GM12878 (cell line): ENCODE data around the gene PRSS50. TPM values are rescaled to one million over a fixed set of nuclear protein-coding genes. Genes with fewer than 3 reads are reported as not detected.
A peak's percentile ranks its signal among the peaks of the same experiment; 100 is the strongest.

Experiments used
- ASH2L ChIP-seq: fragments of 300-600, 200-600 bp; sonication (generic); IDR thresholded peaks from 2 replicates; pipeline ENCODE4 v1.6.1; 2017; ENCODE audit warnings: low read depth, mild to moderate bottlenecking, borderline replicate concordance
- BCL11A ChIP-seq: IDR thresholded peaks from 2 replicates; pipeline ENCODE4 v1.6.1; 2011; ENCODE audit warnings: low read depth, low read length
- EED ChIP-seq: sonication (generic); IDR thresholded peaks from 2 replicates; pipeline ENCODE4 v1.6.1; 2016; ENCODE audit warnings: antibody characterized with exemption, low read depth
- GABPA ChIP-seq: IDR thresholded peaks from 2 replicates; pipeline ENCODE4 v1.6.1; 2014; ENCODE audit warnings: antibody characterized with exemption, low read depth, mild to moderate bottlenecking, inconsistent platforms
- IKZF1 ChIP-seq: fragments of 450-650 bp; conservative IDR thresholded peaks from 2 replicates; pipeline ENCODE4 v1.6.1; 2017; ENCODE audit warnings: antibody characterized with exemption, mild to moderate bottlenecking
- JUNB ChIP-seq: IDR thresholded peaks from 2 replicates; pipeline ENCODE4 v1.6.1; 2016; ENCODE audit warnings: antibody characterized with exemption, mild to moderate bottlenecking
- PAX8 ChIP-seq: fragments of 450-650 bp; IDR thresholded peaks from 2 replicates; pipeline ENCODE4 v1.6.1; 2017; ENCODE audit warnings: mild to moderate bottlenecking, moderate library complexity
- RAD51 ChIP-seq: fragments of 450-650 bp; IDR thresholded peaks from 2 replicates; pipeline ENCODE4 v1.6.1; 2016; ENCODE audit warnings: moderate library complexity, mild to moderate bottlenecking, inconsistent platforms
- RB1 ChIP-seq: fragments of 450-650 bp; formaldehyde crosslinking; IDR thresholded peaks from 2 replicates; pipeline ENCODE4 v1.6.1; 2017; ENCODE audit warnings: mild to moderate bottlenecking, borderline replicate concordance
- SMC3 ChIP-seq: IDR thresholded peaks from 2 replicates; pipeline ENCODE4 v1.6.1; 2011; ENCODE audit warnings: low read length, improper control_type of control experiment, borderline replicate concordance
- STAT1 ChIP-seq: fragments of 450-650 bp; conservative IDR thresholded peaks from 2 replicates; pipeline ENCODE4 v1.6.1; 2014; ENCODE audit warnings: antibody characterized with exemption, mild to moderate bottlenecking
- SUPT20H ChIP-seq: IDR thresholded peaks from 2 replicates; pipeline ENCODE4 v1.6.1; 2011; ENCODE audit warnings: low read depth, mild to moderate bottlenecking, low read length, moderate library complexity, borderline replicate concordance; ENCODE audit not compliant: control insufficient read depth
- YY1 ChIP-seq: IDR thresholded peaks from 2 replicates; pipeline ENCODE4 v1.6.1; 2011; ENCODE audit warnings: low read depth, mild to moderate bottlenecking, low read length
- polyA plus RNA-seq, 11 experiments: library from polyadenylated mRNA; depleted of rRNA in 4 of 11; unstranded in 6 of 11; stranded (reverse) in 5 of 11; fragments of >200 nt; fragmentation: Nextera tagmentation in 4 of 11; fragmentation: Illumina TruSeq in 1 of 11; extraction: Ambion mirVana in 4 of 11; extraction: Trizol in 1 of 11; gene quantifications; 1 replicate in 1 of 11; 2 replicates in 10 of 11; pipeline versions ENCODE4 v1.2.1 to v1.2.3, GENCODE V29; 2011 to 2016; ENCODE audit warnings: inconsistent platforms in 2 of 11, missing spikeins in 2 of 11, low read depth in 1 of 11
- total RNA-seq, 4 experiments: library from RNA; depleted of rRNA in 3 of 4; stranded (reverse); fragments of >200 nt in 3 of 4; fragmentation: Illumina TruSeq in 1 of 4; extraction: Trizol in 1 of 4; gene quantifications; 2 replicates each; pipeline versions ENCODE4 v1.2.1 to v1.2.3, GENCODE V29; 2013 to 2021
- TF ChIP-seq, protein P1 (sequence below): IDR thresholded peaks from 2 replicates; pipeline ENCODE4 v1.6.1; 2012; ENCODE audit warnings: mild to moderate bottlenecking, low read depth, low read length
- TF ChIP-seq, protein P2 (sequence below), 3 experiments: IDR thresholded peaks in 2 of 3; conservative IDR thresholded peaks in 1 of 3; 2 replicates each; pipeline ENCODE4 v1.5.1; 2011; ENCODE audit warnings: low read depth in 3 of 3, low read length in 3 of 3, mild to moderate bottlenecking in 3 of 3, control low read depth in 2 of 3, moderate library complexity in 2 of 3, inconsistent platforms in 1 of 3, mixed read lengths in 1 of 3; ENCODE audit not compliant: control insufficient read depth in 2 of 3, insufficient read depth in 1 of 3; ENCODE audit errors: extremely low read depth in 1 of 3
- TF ChIP-seq, protein P3 (sequence below): fragments of 450-650 bp; IDR thresholded peaks from 2 replicates; pipeline ENCODE4 v1.6.1; 2017; ENCODE audit warnings: antibody characterized with exemption, mild to moderate bottlenecking, moderate library complexity
- TF ChIP-seq, protein P4 (sequence below): IDR thresholded peaks from 2 replicates; pipeline ENCODE4 v1.6.1; 2012; ENCODE audit warnings: improper control_type of control experiment, low read depth, low read length; ENCODE audit not compliant: insufficient replicate concordance

Gene PRSS50
- total and polyA plus RNA-seq, 10 of the 15 experiments (the other 5 are each of a cell fraction or from before 2014, with no cell fraction given): 0.05 TPM; not detected in 9

DNA sequence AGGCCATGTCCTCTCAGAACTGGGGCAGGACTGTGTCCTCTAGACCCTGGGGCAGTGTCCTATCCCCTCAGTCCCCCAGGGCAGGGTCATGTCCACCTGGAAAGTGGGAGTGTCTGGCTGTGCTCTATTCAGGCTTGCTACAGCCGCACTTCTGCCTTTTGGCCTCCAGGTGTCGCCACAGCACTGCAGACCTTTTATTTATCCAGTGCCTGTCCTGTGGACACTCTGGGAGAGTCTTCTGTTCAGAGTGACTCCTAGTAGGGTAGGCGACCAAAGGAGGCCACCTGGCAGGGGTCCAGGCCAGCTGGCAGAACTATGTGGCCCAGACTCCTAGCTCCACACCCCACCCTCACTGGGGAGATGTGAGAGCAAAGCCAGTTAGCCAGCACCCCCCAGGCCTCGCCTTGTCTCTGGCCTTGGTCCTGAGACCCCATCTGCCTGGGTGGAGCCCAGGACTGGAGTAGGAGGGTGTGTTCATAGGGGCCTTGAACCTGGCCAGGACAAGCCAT, 12.6 kb downstream of the PRSS50 start (continued):
- TF ChIP-seq RB1 (peak; percentile 55; the same call in 1 of the 2 replicates), EED (no peak), SMC3 (peak; percentile 95), SUPT20H (no peak), JUNB (no peak), IKZF1 (0 out of 2 replicates have a peak, but pooled peaks have one; percentile 11), YY1 (peak; percentile 61; the same call in 1 of the 2 replicates), RAD51 (no peak), PAX8 (no peak), ASH2L (no peak), STAT1 (0 out of 2 replicates have a peak, but pooled peaks have one; percentile 60), GABPA (no peak), BCL11A (no peak)
- TF ChIP-seq, protein P1, sequence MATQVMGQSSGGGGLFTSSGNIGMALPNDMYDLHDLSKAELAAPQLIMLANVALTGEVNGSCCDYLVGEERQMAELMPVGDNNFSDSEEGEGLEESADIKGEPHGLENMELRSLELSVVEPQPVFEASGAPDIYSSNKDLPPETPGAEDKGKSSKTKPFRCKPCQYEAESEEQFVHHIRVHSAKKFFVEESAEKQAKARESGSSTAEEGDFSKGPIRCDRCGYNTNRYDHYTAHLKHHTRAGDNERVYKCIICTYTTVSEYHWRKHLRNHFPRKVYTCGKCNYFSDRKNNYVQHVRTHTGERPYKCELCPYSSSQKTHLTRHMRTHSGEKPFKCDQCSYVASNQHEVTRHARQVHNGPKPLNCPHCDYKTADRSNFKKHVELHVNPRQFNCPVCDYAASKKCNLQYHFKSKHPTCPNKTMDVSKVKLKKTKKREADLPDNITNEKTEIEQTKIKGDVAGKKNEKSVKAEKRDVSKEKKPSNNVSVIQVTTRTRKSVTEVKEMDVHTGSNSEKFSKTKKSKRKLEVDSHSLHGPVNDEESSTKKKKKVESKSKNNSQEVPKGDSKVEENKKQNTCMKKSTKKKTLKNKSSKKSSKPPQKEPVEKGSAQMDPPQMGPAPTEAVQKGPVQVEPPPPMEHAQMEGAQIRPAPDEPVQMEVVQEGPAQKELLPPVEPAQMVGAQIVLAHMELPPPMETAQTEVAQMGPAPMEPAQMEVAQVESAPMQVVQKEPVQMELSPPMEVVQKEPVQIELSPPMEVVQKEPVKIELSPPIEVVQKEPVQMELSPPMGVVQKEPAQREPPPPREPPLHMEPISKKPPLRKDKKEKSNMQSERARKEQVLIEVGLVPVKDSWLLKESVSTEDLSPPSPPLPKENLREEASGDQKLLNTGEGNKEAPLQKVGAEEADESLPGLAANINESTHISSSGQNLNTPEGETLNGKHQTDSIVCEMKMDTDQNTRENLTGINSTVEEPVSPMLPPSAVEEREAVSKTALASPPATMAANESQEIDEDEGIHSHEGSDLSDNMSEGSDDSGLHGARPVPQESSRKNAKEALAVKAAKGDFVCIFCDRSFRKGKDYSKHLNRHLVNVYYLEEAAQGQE: peak; percentile 81
- TF ChIP-seq, protein P2, sequence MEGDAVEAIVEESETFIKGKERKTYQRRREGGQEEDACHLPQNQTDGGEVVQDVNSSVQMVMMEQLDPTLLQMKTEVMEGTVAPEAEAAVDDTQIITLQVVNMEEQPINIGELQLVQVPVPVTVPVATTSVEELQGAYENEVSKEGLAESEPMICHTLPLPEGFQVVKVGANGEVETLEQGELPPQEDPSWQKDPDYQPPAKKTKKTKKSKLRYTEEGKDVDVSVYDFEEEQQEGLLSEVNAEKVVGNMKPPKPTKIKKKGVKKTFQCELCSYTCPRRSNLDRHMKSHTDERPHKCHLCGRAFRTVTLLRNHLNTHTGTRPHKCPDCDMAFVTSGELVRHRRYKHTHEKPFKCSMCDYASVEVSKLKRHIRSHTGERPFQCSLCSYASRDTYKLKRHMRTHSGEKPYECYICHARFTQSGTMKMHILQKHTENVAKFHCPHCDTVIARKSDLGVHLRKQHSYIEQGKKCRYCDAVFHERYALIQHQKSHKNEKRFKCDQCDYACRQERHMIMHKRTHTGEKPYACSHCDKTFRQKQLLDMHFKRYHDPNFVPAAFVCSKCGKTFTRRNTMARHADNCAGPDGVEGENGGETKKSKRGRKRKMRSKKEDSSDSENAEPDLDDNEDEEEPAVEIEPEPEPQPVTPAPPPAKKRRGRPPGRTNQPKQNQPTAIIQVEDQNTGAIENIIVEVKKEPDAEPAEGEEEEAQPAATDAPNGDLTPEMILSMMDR (IDR thresholded peaks at IDR 0.05 in 2 of 3, conservative IDR thresholded peaks at IDR 0.05 in 1 of 3; ENCODE audit: control insufficient read depth in 2 of 3, extremely low read depth in 1 of 3, insufficient read depth in 1 of 3, low read depth in 3 of 3, low read length in 3 of 3): peak; percentile 93 to 98 (median 95); a peak in 5 of 6 replicates
- TF ChIP-seq, protein P3, sequence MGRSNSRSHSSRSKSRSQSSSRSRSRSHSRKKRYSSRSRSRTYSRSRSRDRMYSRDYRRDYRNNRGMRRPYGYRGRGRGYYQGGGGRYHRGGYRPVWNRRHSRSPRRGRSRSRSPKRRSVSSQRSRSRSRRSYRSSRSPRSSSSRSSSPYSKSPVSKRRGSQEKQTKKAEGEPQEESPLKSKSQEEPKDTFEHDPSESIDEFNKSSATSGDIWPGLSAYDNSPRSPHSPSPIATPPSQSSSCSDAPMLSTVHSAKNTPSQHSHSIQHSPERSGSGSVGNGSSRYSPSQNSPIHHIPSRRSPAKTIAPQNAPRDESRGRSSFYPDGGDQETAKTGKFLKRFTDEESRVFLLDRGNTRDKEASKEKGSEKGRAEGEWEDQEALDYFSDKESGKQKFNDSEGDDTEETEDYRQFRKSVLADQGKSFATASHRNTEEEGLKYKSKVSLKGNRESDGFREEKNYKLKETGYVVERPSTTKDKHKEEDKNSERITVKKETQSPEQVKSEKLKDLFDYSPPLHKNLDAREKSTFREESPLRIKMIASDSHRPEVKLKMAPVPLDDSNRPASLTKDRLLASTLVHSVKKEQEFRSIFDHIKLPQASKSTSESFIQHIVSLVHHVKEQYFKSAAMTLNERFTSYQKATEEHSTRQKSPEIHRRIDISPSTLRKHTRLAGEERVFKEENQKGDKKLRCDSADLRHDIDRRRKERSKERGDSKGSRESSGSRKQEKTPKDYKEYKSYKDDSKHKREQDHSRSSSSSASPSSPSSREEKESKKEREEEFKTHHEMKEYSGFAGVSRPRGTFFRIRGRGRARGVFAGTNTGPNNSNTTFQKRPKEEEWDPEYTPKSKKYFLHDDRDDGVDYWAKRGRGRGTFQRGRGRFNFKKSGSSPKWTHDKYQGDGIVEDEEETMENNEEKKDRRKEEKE: no peak
- TF ChIP-seq, protein P4, sequence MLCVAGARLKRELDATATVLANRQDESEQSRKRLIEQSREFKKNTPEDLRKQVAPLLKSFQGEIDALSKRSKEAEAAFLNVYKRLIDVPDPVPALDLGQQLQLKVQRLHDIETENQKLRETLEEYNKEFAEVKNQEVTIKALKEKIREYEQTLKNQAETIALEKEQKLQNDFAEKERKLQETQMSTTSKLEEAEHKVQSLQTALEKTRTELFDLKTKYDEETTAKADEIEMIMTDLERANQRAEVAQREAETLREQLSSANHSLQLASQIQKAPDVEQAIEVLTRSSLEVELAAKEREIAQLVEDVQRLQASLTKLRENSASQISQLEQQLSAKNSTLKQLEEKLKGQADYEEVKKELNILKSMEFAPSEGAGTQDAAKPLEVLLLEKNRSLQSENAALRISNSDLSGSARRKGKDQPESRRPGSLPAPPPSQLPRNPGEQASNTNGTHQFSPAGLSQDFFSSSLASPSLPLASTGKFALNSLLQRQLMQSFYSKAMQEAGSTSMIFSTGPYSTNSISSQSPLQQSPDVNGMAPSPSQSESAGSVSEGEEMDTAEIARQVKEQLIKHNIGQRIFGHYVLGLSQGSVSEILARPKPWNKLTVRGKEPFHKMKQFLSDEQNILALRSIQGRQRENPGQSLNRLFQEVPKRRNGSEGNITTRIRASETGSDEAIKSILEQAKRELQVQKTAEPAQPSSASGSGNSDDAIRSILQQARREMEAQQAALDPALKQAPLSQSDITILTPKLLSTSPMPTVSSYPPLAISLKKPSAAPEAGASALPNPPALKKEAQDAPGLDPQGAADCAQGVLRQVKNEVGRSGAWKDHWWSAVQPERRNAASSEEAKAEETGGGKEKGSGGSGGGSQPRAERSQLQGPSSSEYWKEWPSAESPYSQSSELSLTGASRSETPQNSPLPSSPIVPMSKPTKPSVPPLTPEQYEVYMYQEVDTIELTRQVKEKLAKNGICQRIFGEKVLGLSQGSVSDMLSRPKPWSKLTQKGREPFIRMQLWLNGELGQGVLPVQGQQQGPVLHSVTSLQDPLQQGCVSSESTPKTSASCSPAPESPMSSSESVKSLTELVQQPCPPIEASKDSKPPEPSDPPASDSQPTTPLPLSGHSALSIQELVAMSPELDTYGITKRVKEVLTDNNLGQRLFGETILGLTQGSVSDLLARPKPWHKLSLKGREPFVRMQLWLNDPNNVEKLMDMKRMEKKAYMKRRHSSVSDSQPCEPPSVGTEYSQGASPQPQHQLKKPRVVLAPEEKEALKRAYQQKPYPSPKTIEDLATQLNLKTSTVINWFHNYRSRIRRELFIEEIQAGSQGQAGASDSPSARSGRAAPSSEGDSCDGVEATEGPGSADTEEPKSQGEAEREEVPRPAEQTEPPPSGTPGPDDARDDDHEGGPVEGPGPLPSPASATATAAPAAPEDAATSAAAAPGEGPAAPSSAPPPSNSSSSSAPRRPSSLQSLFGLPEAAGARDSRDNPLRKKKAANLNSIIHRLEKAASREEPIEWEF: no peak
